GM12878 (cell line): ENCODE data around the gene KIAA1328. TPM values are rescaled to one million over a fixed set of nuclear protein-coding genes. Genes with fewer than 3 reads are reported as not detected.

Experiments used
- ATAC-seq: fragments of 200-7000 bp; cut with Tn5 transposase; 3 replicates; pipeline ENCODE4 v1.9.1; 2020; ENCODE audit warnings: mild to moderate bottlenecking, moderate library complexity
- BruUV-seq: library from RNA; stranded (reverse); fragments of 400-500 nt; replicated peaks from 2 replicates; lab custom pipeline; 2021; lab: Mats Ljungman, UMichigan
- CTCF ChIA-PET: fragments of 300-600 bp; sonication (Branson Sonifier 250); formaldehyde crosslinking; extraction: SDS; loops from one replicate; lab custom pipeline; 2021; ENCODE audit warnings: inconsistent platforms; lab: Yijun Ruan, JAX
- POLR2A ChIA-PET: fragments of 350-600 bp; formaldehyde crosslinking; extraction: SDS; loops from one replicate; lab custom pipeline; 2021; ENCODE audit warnings: inconsistent platforms; lab: Charles Lee
- RAD21 ChIA-PET: fragments of 300-600 bp; sonication (Branson Sonifier 250); formaldehyde crosslinking; loops from one replicate; lab custom pipeline; 2023; ENCODE audit warnings: antibody characterized with exemption; ENCODE audit not compliant: unreplicated experiment; lab: Charles Lee
- SMC1A ChIA-PET: fragments of 300-600 bp; sonication (Branson Sonifier 250); formaldehyde crosslinking; loops from one replicate; lab custom pipeline; 2023; ENCODE audit not compliant: unreplicated experiment, uncharacterized antibody; lab: Charles Lee
- DNase-seq: peaks from one replicate; pipeline ENCODE4 v3.0.0-alpha.2; 2011; ENCODE audit warnings: low read depth, low spot score
- FAIRE-seq: peaks from 3 replicates; lab custom pipeline; 2011; peaks lifted over from hg19 to GRCh38; lab: Jason Lieb, UNC
- H2AFZ ChIP-seq: 2 replicates; pipeline ENCODE4 v1.6.0; 2011; ENCODE audit warnings: low read depth, low read length, control low read depth; ENCODE audit not compliant: control insufficient read depth
- H3K27ac ChIP-seq: 2 replicates; pipeline ENCODE4 v1.5.1; 2011; ENCODE audit warnings: control low read depth; ENCODE audit not compliant: control insufficient read depth, insufficient read depth
- H3K27me3 ChIP-seq, 2 experiments: replicated peaks in 1 of 2; 2 replicates each; pipeline versions ENCODE4 v1.6.0 to v1.6.1; 2011; ENCODE audit warnings: low read length in 1 of 2; ENCODE audit not compliant: control insufficient read depth in 2 of 2, insufficient read depth in 2 of 2
- H3K36me3 ChIP-seq, 2 experiments: 2 replicates each; pipeline ENCODE4 v1.5.1; 2011; ENCODE audit warnings: low read length in 1 of 2; ENCODE audit not compliant: control insufficient read depth in 2 of 2, insufficient read depth in 2 of 2
- H3K4me1 ChIP-seq: 2 replicates; pipeline ENCODE4 v1.6.1; 2011; ENCODE audit warnings: mild to moderate bottlenecking, low read length, moderate library complexity, mixed read lengths; ENCODE audit not compliant: control insufficient read depth, insufficient read depth
- H3K4me2 ChIP-seq: 2 replicates; pipeline ENCODE4 v1.6.0; 2011; ENCODE audit warnings: control low read depth; ENCODE audit not compliant: control insufficient read depth, insufficient read depth
- H3K4me3 ChIP-seq: fragments of 200-600 bp; sonication (generic); 2 replicates; pipeline ENCODE4 v1.5.1; 2016
- H3K79me2 ChIP-seq: 2 replicates; pipeline ENCODE4 v1.6.0; 2011; ENCODE audit warnings: low read length; ENCODE audit not compliant: control insufficient read depth, insufficient read depth
- H3K9ac ChIP-seq: 2 replicates; pipeline ENCODE4 v1.8.0; 2011; ENCODE audit warnings: low read length, control low read depth, mixed read lengths; ENCODE audit not compliant: control insufficient read depth, insufficient read depth
- H3K9me3 ChIP-seq: replicated peaks from 3 replicates; pipeline ENCODE4 v1.5.1; 2011; ENCODE audit warnings: mild to moderate bottlenecking, low read length; ENCODE audit not compliant: control insufficient read depth, insufficient read depth
- H4K20me1 ChIP-seq: 2 replicates; pipeline ENCODE4 v1.6.0; 2011; ENCODE audit not compliant: control insufficient read depth, insufficient read depth
- CTCF ChIP-seq, 3 experiments: IDR thresholded peaks in 2 of 3; conservative IDR thresholded peaks in 1 of 3; 2 replicates each; pipeline ENCODE4 v1.5.1; 2011; ENCODE audit warnings: low read depth in 3 of 3, low read length in 3 of 3, mild to moderate bottlenecking in 3 of 3, control low read depth in 2 of 3, moderate library complexity in 2 of 3, inconsistent platforms in 1 of 3, mixed read lengths in 1 of 3; ENCODE audit not compliant: control insufficient read depth in 2 of 3, insufficient read depth in 1 of 3; ENCODE audit errors: extremely low read depth in 1 of 3
- E2F4 ChIP-seq: IDR thresholded peaks from 2 replicates; pipeline ENCODE4 v1.6.1; 2012; ENCODE audit warnings: low read depth, low read length, improper control_type of control experiment
- HSF1 ChIP-seq: fragments of 150-350 bp; IDR thresholded peaks from 2 replicates; pipeline ENCODE4 v1.6.1; 2014; ENCODE audit warnings: mild to moderate bottlenecking, low read depth, low read length
- IKZF1 ChIP-seq: fragments of 450-650 bp; conservative IDR thresholded peaks from 2 replicates; pipeline ENCODE4 v1.6.1; 2017; ENCODE audit warnings: antibody characterized with exemption, mild to moderate bottlenecking
- IRF4 ChIP-seq: IDR thresholded peaks from 2 replicates; pipeline ENCODE4 v1.6.1; 2011; ENCODE audit warnings: low read depth, low read length
- IRF5 ChIP-seq: fragments of 450-650 bp; IDR thresholded peaks from 2 replicates; pipeline ENCODE4 v1.6.1; 2017; ENCODE audit warnings: borderline replicate concordance
- NBN ChIP-seq: fragments of 450-650 bp; IDR thresholded peaks from 2 replicates; pipeline ENCODE4 v1.6.1; 2016
- REST ChIP-seq: IDR thresholded peaks from 2 replicates; pipeline ENCODE4 v1.6.1; 2012; ENCODE audit warnings: mild to moderate bottlenecking, low read depth, low read length
- STAT3 ChIP-seq: IDR thresholded peaks from 2 replicates; pipeline ENCODE4 v1.6.1; 2011; ENCODE audit warnings: low read depth, low read length, improper control_type of control experiment
- TCF12 ChIP-seq: IDR thresholded peaks from 2 replicates; pipeline ENCODE4 v1.6.1; 2011; ENCODE audit warnings: low read depth, mild to moderate bottlenecking, low read length
- USF2 ChIP-seq: IDR thresholded peaks from 2 replicates; pipeline ENCODE4 v1.6.1; 2011; ENCODE audit warnings: low read depth, low read length, improper control_type of control experiment, borderline replicate concordance
- ZBED1 ChIP-seq: IDR thresholded peaks from 2 replicates; pipeline ENCODE4 v1.6.1; 2016; ENCODE audit warnings: borderline replicate concordance
- WGBS: methylation state at CpG from one replicate; pipeline ENCODE4 v1.1.6; 2016; ENCODE audit warnings: low lambda C conversion rate; ENCODE audit not compliant: insufficient replicate concordance, insufficient coverage; ENCODE audit errors: missing lambda C conversion rate; 5-methylcytosine and 5-hydroxymethylcytosine counted together
- in situ Hi-C: fragments of 300-500 bp; cut with MboI; formaldehyde crosslinking; loops from 9 replicates; pipeline ENCODE4 v1.14.3; 2018; ENCODE audit warnings: mixed read lengths
- intact Hi-C: fragments of 100-400 bp; cut with micrococcal nuclease; formaldehyde crosslinking; loops from one replicate; pipeline ENCODE4 v1.14.2; 2022; ENCODE audit not compliant: unreplicated experiment
- polyA plus RNA-seq, 11 experiments: library from polyadenylated mRNA; depleted of rRNA in 4 of 11; unstranded in 6 of 11; stranded (reverse) in 5 of 11; fragments of >200 nt; fragmentation: Nextera tagmentation in 4 of 11; fragmentation: Illumina TruSeq in 1 of 11; extraction: Ambion mirVana in 4 of 11; extraction: Trizol in 1 of 11; gene quantifications; 1 replicate in 1 of 11; 2 replicates in 10 of 11; pipeline versions ENCODE4 v1.2.1 to v1.2.3, GENCODE V29; 2011 to 2016; ENCODE audit warnings: inconsistent platforms in 2 of 11, missing spikeins in 2 of 11, low read depth in 1 of 11
- total RNA-seq, 4 experiments: library from RNA; depleted of rRNA in 3 of 4; stranded (reverse); fragments of >200 nt in 3 of 4; fragmentation: Illumina TruSeq in 1 of 4; extraction: Trizol in 1 of 4; gene quantifications; 2 replicates each; pipeline versions ENCODE4 v1.2.1 to v1.2.3, GENCODE V29; 2013 to 2021

KIAA1328 gene
- total and polyA plus RNA-seq, 10 of the 15 experiments (the other 5 are each of a cell fraction or from before 2014, with no cell fraction given): 3.1 to 7.1 (median 4.6) TPM

- ATAC-seq: no peak
- BruUV-seq: no TSS peak
- SMC1A ChIA-PET: no interaction called here
Observed at GRCh38 chr18:37276111-37276890, 447.4 kb downstream of the KIAA1328 start.

More at GRCh38 chr18:37276111-37276890, 447.4 kb downstream of the KIAA1328 start:
- WGBS: 20% methylated on average over 10 of the region's 10 CpGs
- H3K4me2 ChIP-seq: no peak overlapping the region
- no peak overlapping the region for H3K4me3 ChIP-seq
- ChIA-PET RAD21 (no interaction called here), POLR2A (no interaction called here), CTCF (no interaction called here)
- FAIRE-seq: no peak
- no peaks in the 10 kb centered on the region for H3K79me2 ChIP-seq
- TF ChIP-seq USF2 (no peak), CTCF (IDR thresholded peaks at IDR 0.05 in 2 of 3, conservative IDR thresholded peaks at IDR 0.05 in 1 of 3; ENCODE audit: control insufficient read depth in 2 of 3, extremely low read depth in 1 of 3, insufficient read depth in 1 of 3, low read depth in 3 of 3, low read length in 3 of 3) (no peak), TCF12 (no peak), IKZF1 (no peak), ZBED1 (no peak), REST (no peak), IRF4 (no peak), HSF1 (no peak), STAT3 (no peak), E2F4 (no peak), NBN (no peak), IRF5 (no peak)
- no peaks in the 10 kb centered on the region for H3K36me3 ChIP-seq
- H4K20me1 ChIP-seq: no peaks in the 10 kb centered on the region
- H3K27me3 ChIP-seq: no peaks in the 10 kb centered on the region; a peak in 2 of 4 replicates
- no peak overlapping the region for H3K27ac ChIP-seq
- no peak for DNase-seq
- in situ Hi-C loops (no loop called here), intact Hi-C loops (no loop called here)
- H2AFZ ChIP-seq: no peak overlapping the region
- H3K4me1 ChIP-seq: no peaks in the 10 kb centered on the region
- H3K9me3 ChIP-seq: no peaks in the 10 kb centered on the region; the same call in 2 of the 3 replicates
- H3K9ac ChIP-seq: no peak overlapping the region
